IMR-90 (cell line): ENCODE results near the gene TRMT1. TPM values are rescaled to one million over a fixed set of nuclear protein-coding genes. Genes with fewer than 3 reads are reported as not detected.

ENCODE experiments used
- ATAC-seq: fragments of 200-7000 bp; cut with Tn5 transposase; 2 replicates; pipeline ENCODE4 v1.9.1; 2020; ENCODE audit warnings: low read depth, mild to moderate bottlenecking, moderate library complexity
- Bru-seq: library from RNA; stranded (reverse); fragments of 400-500 nt; gene quantifications from one replicate; lab custom pipeline; 2021; lab: Mats Ljungman, UMichigan
- BruChase-seq, 2 experiments: library from RNA; stranded (reverse); fragments of 400-500 nt; gene quantifications; one replicate each; lab custom pipeline; 2021; lab: Mats Ljungman, UMichigan
- BruUV-seq: library from RNA; stranded (reverse); fragments of 400-500 nt; replicated peaks from 2 replicates; lab custom pipeline; 2021; lab: Mats Ljungman, UMichigan
- CTCF ChIA-PET: fragments of 300-600 bp; formaldehyde crosslinking; extraction: SDS; loops from one replicate; lab custom pipeline; 2021; ENCODE audit warnings: antibody characterized with exemption; lab: Yijun Ruan, JAX
- POLR2A ChIA-PET: fragments of 300-600 bp; sonication (Branson Sonifier 250); formaldehyde crosslinking; loops from one replicate; lab custom pipeline; 2022; ENCODE audit warnings: antibody characterized with exemption; ENCODE audit not compliant: unreplicated experiment; lab: Charles Lee
- DNase-seq: peaks from one replicate; pipeline ENCODE4 v3.0.0; 2013
- H2AFZ ChIP-seq: replicated peaks from 2 replicates; pipeline ENCODE3; 2013; ENCODE audit warnings: low read length, mild to moderate bottlenecking; ENCODE audit not compliant: poor library complexity
- H2AK5ac ChIP-seq: 2 replicates; pipeline ENCODE4 v1.6.1; 2013; ENCODE audit warnings: low read depth, low read length, inconsistent platforms
- H2AK9ac ChIP-seq: replicated peaks from 2 replicates; pipeline ENCODE3; 2013; ENCODE audit warnings: mild to moderate bottlenecking, low read depth, low read length, moderate library complexity; ENCODE audit not compliant: poor library complexity
- H2BK120ac ChIP-seq: 2 replicates; pipeline ENCODE4 v1.6.1; 2013; ENCODE audit warnings: low read depth, low read length, inconsistent platforms
- H2BK15ac ChIP-seq: 3 replicates; pipeline ENCODE4 v1.6.1; 2013; ENCODE audit warnings: low read depth, low read length, inconsistent platforms
- H2BK20ac ChIP-seq: 2 replicates; pipeline ENCODE4 v1.6.1; 2013; ENCODE audit warnings: low read depth, mild to moderate bottlenecking, inconsistent platforms, low read length, moderate library complexity
- H2BK5ac ChIP-seq: 2 replicates; pipeline ENCODE4 v1.6.1; 2013; ENCODE audit warnings: mild to moderate bottlenecking, low read depth, low read length, inconsistent platforms; ENCODE audit not compliant: poor library complexity, severe bottlenecking
- H3K14ac ChIP-seq: replicated peaks from 2 replicates; pipeline ENCODE4 v1.6.1; 2013; ENCODE audit warnings: low read depth, low read length, inconsistent platforms
- H3K18ac ChIP-seq: 2 replicates; pipeline ENCODE4 v1.6.1; 2013; ENCODE audit warnings: low read depth, low read length, control low read depth
- H3K23ac ChIP-seq: 2 replicates; pipeline ENCODE4 v1.6.1; 2013; ENCODE audit warnings: low read depth, low read length, inconsistent platforms
- H3K27ac ChIP-seq: 2 replicates; pipeline ENCODE4 v1.5.1; 2013; ENCODE audit warnings: mild to moderate bottlenecking, control low read depth, low read length; ENCODE audit not compliant: insufficient read depth
- H3K27me3 ChIP-seq: 2 replicates; pipeline ENCODE4 v1.6.1; 2013; ENCODE audit warnings: low read length; ENCODE audit not compliant: control insufficient read depth, insufficient read depth
- H3K36me3 ChIP-seq: 2 replicates; pipeline ENCODE4 v1.6.1; 2013; ENCODE audit warnings: low read length, mixed read lengths; ENCODE audit not compliant: control insufficient read depth, insufficient read depth
- H3K4ac ChIP-seq: 2 replicates; pipeline ENCODE4 v1.6.1; 2013; ENCODE audit warnings: low read depth, low read length, inconsistent platforms
- H3K4me1 ChIP-seq: 2 replicates; pipeline ENCODE4 v1.6.1; 2013; ENCODE audit warnings: low read length, mixed read lengths; ENCODE audit not compliant: control insufficient read depth, insufficient read depth
- H3K4me2 ChIP-seq: 2 replicates; pipeline ENCODE4 v1.6.1; 2013; ENCODE audit warnings: low read depth, mild to moderate bottlenecking, control low read depth, low read length, moderate library complexity
- H3K4me3 ChIP-seq: 2 replicates; pipeline ENCODE4 v1.5.1; 2013; ENCODE audit warnings: low read depth, mild to moderate bottlenecking, control low read depth, low read length, moderate library complexity; ENCODE audit not compliant: insufficient read depth
- H3K56ac ChIP-seq: 2 replicates; pipeline ENCODE4 v1.6.1; 2013; ENCODE audit warnings: low read length, inconsistent platforms; ENCODE audit not compliant: insufficient read depth; ENCODE audit errors: extremely low read depth
- H3K79me1 ChIP-seq, 2 experiments: 2 replicates each; pipeline ENCODE4 v1.6.1; 2013; ENCODE audit warnings: low read length in 2 of 2, inconsistent platforms in 1 of 2, low read depth in 1 of 2
- H3K9ac ChIP-seq: 2 replicates; pipeline ENCODE4 v1.6.1; 2013; ENCODE audit warnings: low read depth, low read length, control low read depth
- H3K9me1 ChIP-seq: 2 replicates; pipeline ENCODE4 v1.6.1; 2013; ENCODE audit warnings: low read length, inconsistent platforms; ENCODE audit not compliant: insufficient read depth
- H3K9me3 ChIP-seq: 2 replicates; pipeline ENCODE4 v1.6.1; 2013; ENCODE audit warnings: low read length; ENCODE audit not compliant: control insufficient read depth, insufficient read depth
- H4K20me1 ChIP-seq: 2 replicates; pipeline ENCODE4 v1.6.1; 2013; ENCODE audit warnings: low read length, inconsistent platforms; ENCODE audit not compliant: insufficient read depth
- H4K5ac ChIP-seq: 2 replicates; pipeline ENCODE4 v1.6.1; 2013; ENCODE audit warnings: mild to moderate bottlenecking, low read depth, low read length, control low read depth
- H4K8ac ChIP-seq, 2 experiments: 2 replicates each; pipeline ENCODE4 v1.6.1; 2013; ENCODE audit warnings: low read depth in 2 of 2, low read length in 2 of 2, control low read depth in 1 of 2, inconsistent platforms in 1 of 2
- H4K91ac ChIP-seq: 2 replicates; pipeline ENCODE4 v1.6.1; 2013; ENCODE audit warnings: low read depth, low read length, inconsistent platforms; ENCODE audit not compliant: insufficient read depth
- BHLHE40 ChIP-seq: fragments of 150-350 bp; IDR thresholded peaks from 2 replicates; pipeline ENCODE4 v1.6.1; 2016; ENCODE audit warnings: mild to moderate bottlenecking, low read depth, low read length
- MAFK ChIP-seq: IDR thresholded peaks from 2 replicates; pipeline ENCODE4 v1.6.1; 2012; ENCODE audit warnings: low read depth, low read length, improper control_type of control experiment
- MAZ ChIP-seq: IDR thresholded peaks from 2 replicates; pipeline ENCODE4 v1.6.1; 2012; ENCODE audit warnings: low read depth, mild to moderate bottlenecking, low read length, improper control_type of control experiment, moderate library complexity, borderline replicate concordance
- MXI1 ChIP-seq: IDR thresholded peaks from 2 replicates; pipeline ENCODE4 v1.6.1; 2012; ENCODE audit warnings: low read depth, mild to moderate bottlenecking, low read length, moderate library complexity, borderline replicate concordance
- NFE2L2 ChIP-seq: fragments of 150-350 bp; IDR thresholded peaks from 2 replicates; pipeline ENCODE4 v1.6.1; 2016; ENCODE audit warnings: low read depth, mild to moderate bottlenecking, low read length
- POLR2A ChIP-seq: IDR thresholded peaks from 2 replicates; pipeline ENCODE4 v1.6.1; 2012; ENCODE audit warnings: mild to moderate bottlenecking, low read depth, low read length
- RCOR1 ChIP-seq: IDR thresholded peaks from 2 replicates; pipeline ENCODE4 v1.6.1; 2012; ENCODE audit warnings: mild to moderate bottlenecking, low read length, improper control_type of control experiment; ENCODE audit not compliant: insufficient replicate concordance
- RFX5 ChIP-seq: IDR thresholded peaks from 2 replicates; pipeline ENCODE4 v1.8.0; 2012; ENCODE audit warnings: low read depth, mild to moderate bottlenecking, low read length, moderate library complexity
- WGBS, 2 experiments: methylation state at CpG; one replicate each; pipeline versions ENCODE4 v1.1.5 to v1.1.7; 2013; ENCODE audit warnings: missing lambda C conversion rate in 2 of 2; ENCODE audit not compliant: insufficient read length in 1 of 2; ENCODE audit errors: extremely low coverage in 2 of 2; 5-methylcytosine and 5-hydroxymethylcytosine counted together
- dilution Hi-C: fragments of 300-500 bp; cut with HindIII; formaldehyde crosslinking; loops from one replicate; pipeline ENCODE4 v1.14.3; 2018; ENCODE audit warnings: low sequenced_read_pairs; ENCODE audit not compliant: unreplicated experiment
- in situ Hi-C: fragments of 300-500 bp; cut with MboI; formaldehyde crosslinking; loops from 3 replicates; pipeline ENCODE4 v1.14.3; 2019; ENCODE audit warnings: low sequenced_read_pairs, inconsistent platforms, mixed read lengths
- intact Hi-C: fragments of 100-400 bp; cut with micrococcal nuclease; formaldehyde crosslinking; loops from 2 replicates; pipeline ENCODE4 v1.10.0; 2022
- long read RNA-seq: library from polyadenylated mRNA; unstranded; transcript quantifications from one replicate; pipeline ENCODE4 v2.0.0, GENCODE V29; 2021; ENCODE audit not compliant: unreplicated experiment
- polyA plus RNA-seq, 3 experiments: library from polyadenylated mRNA; depleted of rRNA; stranded (reverse); fragments of >200 nt; gene quantifications; 2 replicates each; pipeline ENCODE4 v1.2.3, GENCODE V29; 2012; ENCODE audit warnings: low replicate concordance in 1 of 3
- total RNA-seq: library from RNA; depleted of rRNA; stranded (reverse); fragments of >200 nt; gene quantifications from 2 replicates; pipeline ENCODE4 v1.2.3, GENCODE V29; 2012; rRNA removed
- TF ChIP-seq, protein P1 (sequence below): fragments of 150-350 bp; IDR thresholded peaks from 2 replicates; pipeline ENCODE4 v1.6.1; 2017; ENCODE audit warnings: mild to moderate bottlenecking, antibody characterized with exemption, low read length, low read depth

Gene TRMT1
- total RNA-seq (23.3 and 28.3 TPM in 2 replicates), polyA plus RNA-seq (2012; rRNA removed) (56.0 and 62.1 TPM in 2 replicates), Bru-seq, nascent RNA (percentile 59 among the genes with signal in this experiment), BruChase-seq, experiment 1, labeled RNA remaining after a 6-hour chase (percentile 65 among the genes with signal in this experiment), BruChase-seq, experiment 2, labeled RNA remaining after a 2-hour chase (percentile 60 among the genes with signal in this experiment)
- polyA plus RNA-seq (2012; cell fraction: cytosol; rRNA removed): 30.8 and 37.2 TPM in 2 replicates
- 280 and 687 TPM in 2 replicates for polyA plus RNA-seq (2012; cell fraction: nucleus; rRNA removed; ENCODE audit: low replicate concordance)
- long read RNA-seq, transcript TRMT1-202 (17 exons, 2,142 nt): major isoform, 10 of 40 reads
- long read RNA-seq, transcript TRMT1-203 (16 exons, 2,263 nt): minor isoform, 6 of 40 reads
- long read RNA-seq, partial matches to known transcripts: 9 of 40 reads
- long read RNA-seq, other reads (novel, unspliced or antisense): 15 of 40 reads

DNA sequence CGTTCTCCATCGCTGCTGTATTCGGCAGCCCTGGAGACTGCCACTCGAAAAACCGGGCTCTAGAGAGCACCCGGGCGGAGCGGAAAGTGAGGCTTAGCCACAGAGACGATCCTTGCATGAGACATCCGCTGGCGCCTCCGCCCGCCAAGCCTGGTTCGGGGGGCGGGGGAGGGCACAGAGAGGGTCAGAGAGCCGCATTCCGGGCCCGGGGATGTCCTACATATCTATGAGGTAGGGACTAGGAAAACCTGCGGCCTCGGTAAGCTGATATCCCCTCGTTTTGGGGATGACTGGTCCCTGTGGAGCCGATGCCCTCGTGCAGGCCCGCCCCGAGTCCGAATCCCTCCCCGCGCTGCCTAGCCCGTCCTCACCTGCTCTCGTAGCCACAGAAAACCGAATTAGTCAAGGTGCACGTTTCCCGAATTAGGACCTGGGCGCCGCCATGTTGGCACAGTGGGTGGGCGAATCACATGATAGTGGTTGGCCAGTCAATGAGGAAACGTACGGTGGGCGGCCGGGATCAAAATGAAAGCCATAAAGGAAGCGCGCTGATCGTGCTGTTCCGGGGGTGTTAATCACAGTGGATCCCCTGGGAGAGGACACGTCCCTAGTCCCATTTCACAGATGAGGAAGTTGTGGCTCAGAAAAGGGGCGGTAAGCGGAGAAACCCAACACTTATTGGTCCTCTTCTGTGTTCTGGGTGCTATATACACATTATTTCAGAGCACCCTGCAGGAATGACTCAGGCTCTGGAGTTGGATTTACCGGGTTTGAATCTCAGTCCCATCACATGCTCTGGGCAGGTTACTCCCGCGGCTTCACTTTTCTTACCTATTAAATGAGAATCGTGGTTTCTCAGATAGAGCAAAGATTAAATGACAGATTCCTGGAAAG, at the start of gene TRMT1:
TRMT1 (minus strand) TSS at position 459 of the 894 bp plus-strand sequence; CDS start at position 118, 341 bp downstream.
- Histone ChIP-seq H2AK5ac (peak within 1 kb of the TSS; percentile 87), H4K20me1 (peaks cover 28% of the 10 kb centered on the region), H3K27ac (peak within 1 kb of the TSS; percentile 77), H2AK9ac (peak within 1 kb of the TSS; percentile 93), H3K9me1 (peaks cover 19% of the 10 kb centered on the region), H2BK5ac (peak within 1 kb of the TSS; percentile 73), H2BK120ac (peak within 1 kb of the TSS; percentile 66), H3K27me3 (no peaks in the 10 kb centered on the region), H4K91ac (peak within 1 kb of the TSS; percentile 65), H3K4me1 (peaks cover 23% of the 10 kb centered on the region), H4K8ac (peak within 1 kb of the TSS; percentile 30 to 99), H3K56ac (peak within 1 kb of the TSS; percentile 73), H3K36me3 (peaks cover 8% of the 10 kb centered on the region), H3K4me3 (peak within 1 kb of the TSS; percentile 69), H3K9me3 (no peaks in the 10 kb centered on the region), H3K14ac (peak within 1 kb of the TSS; percentile 89), H2BK20ac (peak within 1 kb of the TSS; percentile 66; the same call in 1 of the 2 replicates), H2BK15ac (no peak within 1 kb of the TSS; the same call in 2 of the 3 replicates), H3K9ac (peak within 1 kb of the TSS; percentile 79), H2AFZ (peak within 1 kb of the TSS; percentile 91), H3K4ac (peak within 1 kb of the TSS; percentile 90), H3K79me1 (peaks cover 0 to 62% of the 10 kb centered on the region in 2 experiments; a peak in 3 of 4 replicates), H3K18ac (peak within 1 kb of the TSS; percentile 40), H3K4me2 (peak within 1 kb of the TSS; percentile 90), H3K23ac (peak within 1 kb of the TSS; percentile 82; the same call in 1 of the 2 replicates), H4K5ac (peak within 1 kb of the TSS; percentile 78)
- ATAC-seq (peak; percentile 46), DNase-seq (peak; percentile 91)
- no TSS peak for BruUV-seq
- ChIA-PET POLR2A (interaction anchor here (0.6 kb wide), 1 partner anchor 1280 kb away, joined by 4 read pairs; no protein-coding TSS in a partner anchor), CTCF (no interaction called here)
- intact Hi-C loops (loop anchor here (5.0 kb wide), 1 partner anchor 146 kb away; no protein-coding TSS in a partner anchor), in situ Hi-C loops (no loop called here), dilution Hi-C loops (no loop called here)
- 1% methylated on average over 16 of the region's 51 CpGs; no CpG with 5 or more reads in 1 of the 2 experiments for WGBS, 2 experiments
- TF ChIP-seq, protein P1, sequence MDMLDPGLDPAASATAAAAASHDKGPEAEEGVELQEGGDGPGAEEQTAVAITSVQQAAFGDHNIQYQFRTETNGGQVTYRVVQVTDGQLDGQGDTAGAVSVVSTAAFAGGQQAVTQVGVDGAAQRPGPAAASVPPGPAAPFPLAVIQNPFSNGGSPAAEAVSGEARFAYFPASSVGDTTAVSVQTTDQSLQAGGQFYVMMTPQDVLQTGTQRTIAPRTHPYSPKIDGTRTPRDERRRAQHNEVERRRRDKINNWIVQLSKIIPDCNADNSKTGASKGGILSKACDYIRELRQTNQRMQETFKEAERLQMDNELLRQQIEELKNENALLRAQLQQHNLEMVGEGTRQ: peak; percentile 94
- no peak; the same call in 1 of the 2 replicates for TF ChIP-seq BHLHE40
- TF ChIP-seq MAZ: peak; percentile 4; the same call in 1 of the 2 replicates
- peak; percentile 95 for TF ChIP-seq RCOR1
- no peak for TF ChIP-seq RFX5
- TF ChIP-seq POLR2A: peak; percentile 31; the same call in 1 of the 2 replicates
- TF ChIP-seq NFE2L2: peak; percentile 3; the same call in 1 of the 2 replicates
- peak; percentile 99 for TF ChIP-seq MXI1
- peak; percentile 82; the same call in 1 of the 2 replicates for TF ChIP-seq MAFK
